H1 (cell line): Measurements from ENCODE around the gene APOC3. TPM values are rescaled to one million over a fixed set of nuclear protein-coding genes. Genes with fewer than 3 reads are reported as not detected.

ENCODE experiments used
- CTCF ChIA-PET: fragments of 300-600 bp; sonication (Branson Sonifier 250); formaldehyde crosslinking; loops from one replicate; lab custom pipeline; 2021; ENCODE audit not compliant: partially characterized antibody; lab: Charles Lee
- POLR2A ChIA-PET: fragments of 300-600 bp; sonication (Branson Sonifier 250); formaldehyde crosslinking; loops from one replicate; lab custom pipeline; 2021; ENCODE audit warnings: inconsistent platforms; ENCODE audit not compliant: partially characterized antibody; lab: Charles Lee
- DNase-seq, 2 experiments: peaks; one replicate each; pipeline versions ENCODE4 v3.0.0 to v3.0.0-alpha.2; 2010 to 2022; ENCODE audit warnings: low spot score in 2 of 2, low read depth in 1 of 2, mixed read lengths in 1 of 2
- FAIRE-seq: peaks from 2 replicates; lab custom pipeline; 2011; peaks lifted over from hg19 to GRCh38; lab: Jason Lieb, UNC
- H2AFZ ChIP-seq: 2 replicates; pipeline ENCODE4 v1.8.1; 2012; ENCODE audit warnings: low read length, inconsistent platforms
- H2AK5ac ChIP-seq: 2 replicates; pipeline ENCODE4 v1.6.1; 2013; ENCODE audit warnings: low read depth, low read length
- H2BK120ac ChIP-seq: replicated peaks from 2 replicates; pipeline ENCODE3; 2013; ENCODE audit warnings: low read depth, low read length, inconsistent platforms
- H2BK12ac ChIP-seq: 2 replicates; pipeline ENCODE4 v1.6.1; 2013; ENCODE audit warnings: low read depth, low read length
- H2BK15ac ChIP-seq: 2 replicates; pipeline ENCODE4 v1.6.1; 2013; ENCODE audit warnings: low read length
- H2BK20ac ChIP-seq: 2 replicates; pipeline ENCODE4 v1.6.1; 2013; ENCODE audit warnings: low read length
- H2BK5ac ChIP-seq: 2 replicates; pipeline ENCODE4 v1.6.1; 2013; ENCODE audit warnings: low read depth, low read length
- H3K14ac ChIP-seq: 2 replicates; pipeline ENCODE4 v1.6.1; 2013; ENCODE audit warnings: inconsistent platforms; ENCODE audit not compliant: insufficient read length
- H3K18ac ChIP-seq: 2 replicates; pipeline ENCODE4 v1.6.1; 2013; ENCODE audit warnings: low read length; ENCODE audit errors: extremely low read depth
- H3K23ac ChIP-seq: 2 replicates; pipeline ENCODE4 v1.6.1; 2013; ENCODE audit warnings: inconsistent platforms; ENCODE audit not compliant: insufficient read length
- H3K23me2 ChIP-seq: 2 replicates; pipeline ENCODE4 v1.6.1; 2013; ENCODE audit warnings: low read depth, low read length
- H3K27ac ChIP-seq: 2 replicates; pipeline ENCODE4 v1.6.1; 2011; ENCODE audit warnings: low read depth, low read length, inconsistent platforms
- H3K27me3 ChIP-seq, 4 experiments: replicated peaks in 1 of 4; 1 replicate in 1 of 4; 2 replicates in 3 of 4; pipeline versions ENCODE4 v1.6.1 to v1.8.1; 2011 to 2013; ENCODE audit warnings: low read length in 3 of 4, mild to moderate bottlenecking in 3 of 4, inconsistent platforms in 2 of 4, mixed read lengths in 2 of 4, moderate library complexity in 1 of 4; ENCODE audit not compliant: control insufficient read depth in 3 of 4, insufficient read depth in 3 of 4; ENCODE audit errors: extremely low read depth in 1 of 4
- H3K36me3 ChIP-seq, 4 experiments: 2 replicates each; pipeline versions ENCODE4 v1.6.1 to v1.8.1; 2011 to 2013; ENCODE audit warnings: mild to moderate bottlenecking in 4 of 4, low read length in 3 of 4, moderate library complexity in 2 of 4, control low read depth in 1 of 4, inconsistent platforms in 1 of 4; ENCODE audit not compliant: insufficient read depth in 4 of 4, control insufficient read depth in 2 of 4
- H3K4ac ChIP-seq: replicated peaks from 2 replicates; pipeline ENCODE3; 2013; ENCODE audit warnings: low read length, low read depth, mixed read lengths, inconsistent platforms; ENCODE audit not compliant: insufficient read length
- H3K4me1 ChIP-seq, 4 experiments: replicated peaks in 1 of 4; 1 replicate in 1 of 4; 2 replicates in 3 of 4; pipeline versions ENCODE4 v1.6.1 to v1.8.1; 2011 to 2013; ENCODE audit warnings: low read length in 3 of 4, inconsistent platforms in 2 of 4, mixed read lengths in 1 of 4; ENCODE audit not compliant: insufficient read depth in 4 of 4, control insufficient read depth in 3 of 4
- H3K4me2 ChIP-seq, 2 experiments: 2 replicates each; pipeline versions ENCODE4 v1.6.1 to v1.8.1; 2011 to 2013; ENCODE audit warnings: low read depth in 2 of 2, low read length in 2 of 2, control low read depth in 1 of 2, inconsistent platforms in 1 of 2, mild to moderate bottlenecking in 1 of 2; ENCODE audit not compliant: insufficient read depth in 1 of 2
- H3K4me3 ChIP-seq, 4 experiments: fragments of 200-600, 300-600 bp in 1 of 4; sonication (generic), shearing (Covaris generic), sonication (Bioruptor Twin) in 1 of 4; 2 replicates each; pipeline versions ENCODE4 v1.5.1 to v1.8.1; 2011 to 2016; ENCODE audit warnings: low read length in 4 of 4, low read depth in 3 of 4, control low read depth in 2 of 4, inconsistent platforms in 2 of 4, mild to moderate bottlenecking in 2 of 4, mixed read lengths in 1 of 4, moderate library complexity in 1 of 4; ENCODE audit not compliant: insufficient read depth in 2 of 4; ENCODE audit errors: extremely low read depth in 1 of 4
- H3K56ac ChIP-seq: replicated peaks from 2 replicates; pipeline ENCODE3; 2013; ENCODE audit warnings: low read depth, mild to moderate bottlenecking, mixed read lengths, low read length, inconsistent platforms; ENCODE audit not compliant: insufficient read length
- H3K79me1 ChIP-seq: 2 replicates; pipeline ENCODE4 v1.6.1; 2013; ENCODE audit warnings: low read depth, low read length, control low read depth
- H3K79me2 ChIP-seq, 2 experiments: 2 replicates each; pipeline versions ENCODE4 v1.6.1 to v1.8.1; 2012 to 2013; ENCODE audit warnings: low read length in 2 of 2, mild to moderate bottlenecking in 2 of 2, inconsistent platforms in 1 of 2; ENCODE audit not compliant: insufficient read depth in 2 of 2, control insufficient read depth in 1 of 2
- H3K9ac ChIP-seq, 4 experiments: replicated peaks in 1 of 4; 1 replicate in 1 of 4; 2 replicates in 3 of 4; pipeline versions ENCODE4 v1.6.1 to v1.8.1; 2011 to 2013; ENCODE audit warnings: low read depth in 3 of 4, low read length in 3 of 4, control low read depth in 2 of 4, mild to moderate bottlenecking in 2 of 4, moderate library complexity in 2 of 4, inconsistent platforms in 1 of 4; ENCODE audit errors: extremely low read depth in 1 of 4
- H3K9me3 ChIP-seq, 2 experiments: 2 replicates each; pipeline versions ENCODE4 v1.6.1 to v1.8.1; 2012 to 2013; ENCODE audit warnings: mild to moderate bottlenecking in 2 of 2, moderate library complexity in 2 of 2, control low read depth in 1 of 2, inconsistent platforms in 1 of 2, low read depth in 1 of 2, low read length in 1 of 2, mixed read lengths in 1 of 2; ENCODE audit not compliant: insufficient read depth in 2 of 2
- H4K20me1 ChIP-seq, 2 experiments: replicated peaks in 1 of 2; 2 replicates each; pipeline versions ENCODE3 to v1.8.1; 2011 to 2013; ENCODE audit warnings: inconsistent platforms in 2 of 2, low read length in 2 of 2, mild to moderate bottlenecking in 1 of 2; ENCODE audit not compliant: insufficient read depth in 2 of 2, control insufficient read depth in 1 of 2
- H4K5ac ChIP-seq: 2 replicates; pipeline ENCODE4 v1.6.1; 2013; ENCODE audit warnings: low read length, low read depth, mixed read lengths, inconsistent platforms; ENCODE audit not compliant: insufficient read length
- H4K8ac ChIP-seq: 2 replicates; pipeline ENCODE4 v1.8.0; 2013; ENCODE audit warnings: mild to moderate bottlenecking, moderate library complexity, low read length, inconsistent platforms; ENCODE audit not compliant: insufficient read depth; ENCODE audit errors: extremely low read depth
- H4K91ac ChIP-seq: replicated peaks from 2 replicates; pipeline ENCODE3; 2013; ENCODE audit warnings: low read length, mixed read lengths, inconsistent platforms; ENCODE audit not compliant: insufficient read length
- BCL11A ChIP-seq, 2 experiments: IDR thresholded peaks; one replicate each; pipeline ENCODE4 v1.6.1; 2011; ENCODE audit warnings: low read depth in 2 of 2, low read length in 2 of 2, mild to moderate bottlenecking in 2 of 2
- HDAC6 ChIP-seq: IDR thresholded peaks from one replicate; pipeline ENCODE4 v1.7.1; 2012; ENCODE audit warnings: low read depth, mild to moderate bottlenecking, inconsistent platforms, low read length, moderate library complexity
- JUND ChIP-seq: IDR thresholded peaks from 2 replicates; pipeline ENCODE4 v1.6.1; 2011; ENCODE audit warnings: mild to moderate bottlenecking, improper control_type of control experiment, low read length
- KDM5A ChIP-seq: fragments of 200-600 bp; IDR thresholded peaks from 2 replicates; pipeline ENCODE4 v1.7.1; 2012; ENCODE audit warnings: mild to moderate bottlenecking, low read length, inconsistent platforms, mixed read lengths
- RXRA ChIP-seq: IDR thresholded peaks from 2 replicates; pipeline ENCODE4 v1.6.1; 2011; ENCODE audit warnings: low read depth, mild to moderate bottlenecking, low read length, moderate library complexity; ENCODE audit not compliant: insufficient read depth
- SRF ChIP-seq: IDR thresholded peaks from 2 replicates; pipeline ENCODE4 v1.6.1; 2011; ENCODE audit warnings: mild to moderate bottlenecking, low read depth, low read length, moderate library complexity
- TAF1 ChIP-seq: IDR thresholded peaks from 2 replicates; pipeline ENCODE4 v1.6.1; 2011; ENCODE audit warnings: mild to moderate bottlenecking, low read depth, low read length
- TCF12 ChIP-seq: IDR thresholded peaks from 2 replicates; pipeline ENCODE4 v1.6.1; 2011; ENCODE audit warnings: low read depth, mild to moderate bottlenecking, low read length
- YY1 ChIP-seq: IDR thresholded peaks from 2 replicates; pipeline ENCODE4 v1.6.1; 2011; ENCODE audit warnings: low read depth, mild to moderate bottlenecking, low read length
- WGBS, 2 experiments: shearing (Covaris generic) in 1 of 2; methylation state at CpG; one replicate each; pipeline versions ENCODE4 v1.1.6 to v1.1.7; 2013 to 2015; ENCODE audit warnings: low lambda C conversion rate in 2 of 2, mixed read lengths in 2 of 2, inconsistent platforms in 1 of 2, low coverage in 1 of 2, missing lambda C conversion rate in 1 of 2; ENCODE audit not compliant: insufficient replicate concordance in 2 of 2, insufficient coverage in 1 of 2, insufficient read length in 1 of 2; ENCODE audit errors: extremely low coverage in 1 of 2, missing lambda C conversion rate in 1 of 2; 5-methylcytosine and 5-hydroxymethylcytosine counted together
- polyA plus RNA-seq, 7 experiments: library from polyadenylated mRNA; depleted of rRNA in 3 of 7; stranded (reverse) in 5 of 7; unstranded in 2 of 7; fragments of >200 nt in 5 of 7; fragments of 200-250 nt in 2 of 7; gene quantifications; 1 replicate in 5 of 7; 2 replicates in 1 of 7; 4 replicates in 1 of 7; pipeline versions ENCODE4 v1.2.1 to v1.2.3, GENCODE V29; 2011 to 2013; ENCODE audit warnings: missing spikeins in 2 of 7, mixed read lengths in 2 of 7
- total RNA-seq: library from RNA; stranded (reverse); fragmentation: NEBNext Ultra II Directional; extraction: Animal tissue kit (Norgen Biotek cat#: 25700); gene quantifications from 2 replicates; pipeline ENCODE4 v1.2.1, GENCODE V29; 2021
- TF ChIP-seq, protein P1 (sequence below): IDR thresholded peaks from 2 replicates; pipeline ENCODE4 v1.6.1; 2012; ENCODE audit warnings: inconsistent platforms

APOC3 gene
- total and polyA plus RNA-seq, 2 of the 8 experiments (the other 6 are each of a cell fraction or from before 2014, with no cell fraction given) = not detected

DNA sequence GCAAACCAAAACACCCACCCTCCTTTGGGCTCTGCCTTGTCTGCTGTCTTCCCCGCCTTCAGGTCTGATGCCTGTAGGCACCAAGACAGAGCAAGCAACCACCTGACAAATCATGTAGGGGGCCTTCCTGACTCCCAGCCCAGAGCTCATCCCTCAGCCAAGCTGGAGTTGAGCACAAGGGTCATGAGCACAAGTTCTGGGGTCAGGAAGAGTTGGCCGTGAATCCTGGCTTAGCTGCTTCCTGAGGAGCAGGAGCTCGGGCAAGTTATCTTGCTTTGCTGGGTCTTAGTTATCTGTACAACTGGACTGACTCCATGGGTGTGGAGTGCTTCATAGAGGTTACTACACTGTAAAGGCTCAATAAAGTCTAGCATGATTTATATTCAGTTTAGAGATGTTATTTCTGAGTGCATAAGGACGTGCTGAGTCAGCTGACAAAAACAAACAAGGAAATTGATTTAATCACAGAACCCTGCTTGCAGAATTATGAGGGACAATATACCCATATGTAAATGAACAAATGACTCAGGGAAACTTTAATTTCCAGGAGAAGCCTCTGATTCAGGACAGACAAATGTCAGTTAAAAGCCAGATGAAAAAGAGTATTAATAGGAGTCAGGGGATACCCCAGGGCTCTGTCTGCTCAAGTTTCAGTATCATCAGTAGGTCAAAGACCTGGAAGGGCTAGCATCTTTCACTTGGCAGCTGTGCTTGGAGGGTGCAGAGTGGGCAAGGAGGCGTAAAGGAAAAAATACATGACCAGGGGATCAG lies 22.7 kb downstream of the APOC3 start:
- no peak overlapping the region for H2BK20ac ChIP-seq
- CTCF ChIA-PET = interaction anchor here (0.9 to 3.2 kb wide), 5 partner anchors 12 to 61 kb away, joined by 3 to 17 read pairs (median 3); partner anchors contain the start of genes APOA1 and APOA4
- POLR2A ChIA-PET = no interaction called here
- no peak overlapping the region for H4K91ac ChIP-seq
- no peak overlapping the region for H2BK5ac ChIP-seq
- no peaks in the 10 kb centered on the region for H4K20me1 ChIP-seq
- H3K18ac ChIP-seq = no peak overlapping the region
- no peak overlapping the region for H4K5ac ChIP-seq
- no peak overlapping the region for H3K23ac ChIP-seq
- no peak overlapping the region for H4K8ac ChIP-seq
- no peak overlapping the region for H2BK12ac ChIP-seq
- peaks cover 6 to 13% (median 9%) of the 10 kb centered on the region in 4 experiments; a peak in 5 of 8 replicates for H3K36me3 ChIP-seq
- no peak for DNase-seq
- H3K4me1 ChIP-seq = no peaks in the 10 kb centered on the region
- no peak overlapping the region for H2BK120ac ChIP-seq
- H3K27ac ChIP-seq = no peak overlapping the region
- no peak overlapping the region for H3K4ac ChIP-seq
- H3K9me3 ChIP-seq = no peaks in the 10 kb centered on the region
- TF ChIP-seq TCF12 = no peak
- TF ChIP-seq RXRA = no peak
- no peak for TF ChIP-seq SRF
- TF ChIP-seq TAF1 = no peak
- TF ChIP-seq, protein P1, sequence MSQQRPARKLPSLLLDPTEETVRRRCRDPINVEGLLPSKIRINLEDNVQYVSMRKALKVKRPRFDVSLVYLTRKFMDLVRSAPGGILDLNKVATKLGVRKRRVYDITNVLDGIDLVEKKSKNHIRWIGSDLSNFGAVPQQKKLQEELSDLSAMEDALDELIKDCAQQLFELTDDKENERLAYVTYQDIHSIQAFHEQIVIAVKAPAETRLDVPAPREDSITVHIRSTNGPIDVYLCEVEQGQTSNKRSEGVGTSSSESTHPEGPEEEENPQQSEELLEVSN = no peak
- no peak for TF ChIP-seq JUND
- no peak for TF ChIP-seq HDAC6
- no peak for TF ChIP-seq KDM5A
- no peak for TF ChIP-seq YY1
- TF ChIP-seq BCL11A (IDR thresholded peaks at IDR 0.05; ENCODE audit: low read depth in 2 of 2, low read length in 2 of 2) = no peak
- TF ChIP-seq, all 59 proteins: peak for 0
- Histone ChIP-seq H3K79me2 (no peaks in the 10 kb centered on the region), H2AK5ac (no peak overlapping the region), H3K9ac (no peak overlapping the region), H3K4me3 (no peak overlapping the region), H3K4me2 (no peak overlapping the region), H3K23me2 (no peaks in the 10 kb centered on the region), H3K14ac (no peak overlapping the region), H2AFZ (no peak overlapping the region), H3K79me1 (no peaks in the 10 kb centered on the region), H2BK15ac (no peak overlapping the region), H3K56ac (no peak overlapping the region), H3K27me3 (no peaks in the 10 kb centered on the region)
- FAIRE-seq = no peak
- 85% methylated on average over 5 of the region's 5 CpGs; no CpG with 5 or more reads in 1 of the 2 experiments for WGBS, 2 experiments
